SU-DHL-6 (cell line): ENCODE results near the gene AKT3.

Experiments used
- EZH2phosphoT487 ChIP-seq: fragments of 200-600 bp; sonication (generic), shearing (Covaris generic); conservative IDR thresholded peaks from 2 replicates; pipeline ENCODE4 v1.6.1; 2018; ENCODE audit warnings: mild to moderate bottlenecking, antibody characterized with exemption, low read length, moderate library complexity, mixed read lengths
- TF ChIP-seq, protein P1 (sequence below): fragments of 200-600 bp; sonication (generic); IDR thresholded peaks from one replicate; pipeline ENCODE4 v1.5.1; 2017; ENCODE audit warnings: antibody characterized with exemption, mild to moderate bottlenecking, low read length, moderate library complexity; ENCODE audit not compliant: insufficient read depth, poor library complexity, severe bottlenecking

DNA sequence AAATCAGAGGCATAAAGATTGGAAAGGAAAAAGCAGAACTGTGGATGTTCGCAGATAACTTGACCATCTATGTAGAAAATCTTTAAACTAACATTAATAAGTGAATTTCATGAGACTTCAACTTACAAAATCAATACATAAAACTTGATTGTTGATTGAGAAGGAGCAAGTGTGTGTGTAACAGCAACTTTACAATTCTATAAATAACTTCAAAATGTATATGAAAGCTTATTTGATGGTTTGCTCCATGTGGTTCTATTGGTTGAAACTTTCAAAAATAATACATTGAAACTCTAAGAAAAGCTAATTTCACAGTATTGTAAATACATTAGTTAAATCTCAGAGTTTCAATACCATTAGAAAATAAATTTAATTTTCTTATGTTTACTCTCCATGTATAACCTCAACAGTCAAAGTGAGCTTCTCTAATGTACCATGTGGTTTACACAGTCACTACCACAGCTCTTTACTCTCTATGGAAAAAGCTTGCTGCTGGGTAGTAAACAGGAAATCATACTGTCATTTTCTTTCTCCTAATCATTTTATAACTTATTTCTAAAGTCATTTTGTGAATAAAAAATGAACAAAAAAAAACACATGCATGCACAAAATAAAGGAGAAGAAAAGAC is 12.0 kb downstream of the AKT3 start:
- TF ChIP-seq EZH2phosphoT487: no peak
- TF ChIP-seq, protein P1, sequence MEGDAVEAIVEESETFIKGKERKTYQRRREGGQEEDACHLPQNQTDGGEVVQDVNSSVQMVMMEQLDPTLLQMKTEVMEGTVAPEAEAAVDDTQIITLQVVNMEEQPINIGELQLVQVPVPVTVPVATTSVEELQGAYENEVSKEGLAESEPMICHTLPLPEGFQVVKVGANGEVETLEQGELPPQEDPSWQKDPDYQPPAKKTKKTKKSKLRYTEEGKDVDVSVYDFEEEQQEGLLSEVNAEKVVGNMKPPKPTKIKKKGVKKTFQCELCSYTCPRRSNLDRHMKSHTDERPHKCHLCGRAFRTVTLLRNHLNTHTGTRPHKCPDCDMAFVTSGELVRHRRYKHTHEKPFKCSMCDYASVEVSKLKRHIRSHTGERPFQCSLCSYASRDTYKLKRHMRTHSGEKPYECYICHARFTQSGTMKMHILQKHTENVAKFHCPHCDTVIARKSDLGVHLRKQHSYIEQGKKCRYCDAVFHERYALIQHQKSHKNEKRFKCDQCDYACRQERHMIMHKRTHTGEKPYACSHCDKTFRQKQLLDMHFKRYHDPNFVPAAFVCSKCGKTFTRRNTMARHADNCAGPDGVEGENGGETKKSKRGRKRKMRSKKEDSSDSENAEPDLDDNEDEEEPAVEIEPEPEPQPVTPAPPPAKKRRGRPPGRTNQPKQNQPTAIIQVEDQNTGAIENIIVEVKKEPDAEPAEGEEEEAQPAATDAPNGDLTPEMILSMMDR: no peak
